ENCODE data around the gene NTN5.
A peak's percentile ranks its signal among the peaks of the same experiment; 100 is the strongest.

GRCh38 chr19:48683349-48683748 lies 10.5 kb upstream of the NTN5 start:
- TF ChIP-seq CTCF (IDR thresholded peaks at IDR 0.05 in 2 of 3, conservative IDR thresholded peaks at IDR 0.05 in 1 of 3; ENCODE audit: control insufficient read depth in 2 of 3, extremely low read depth in 1 of 3, insufficient read depth in 1 of 3, low read depth in 3 of 3, low read length in 3 of 3) (no peak), EZH2 (IDR thresholded peaks at IDR 0.05; ENCODE audit: borderline replicate concordance, control insufficient read depth, low read depth, low read length) (no peak), POLR2A (IDR thresholded peaks at IDR 0.05; ENCODE audit: low read depth, low read length) (no peak), NRF1 (conservative IDR thresholded peaks at IDR 0.05; ENCODE audit: low read depth, low read length) (0 out of 2 replicates have a peak, but pooled peaks have one; percentile 2), JUNB (IDR thresholded peaks at IDR 0.05) (no peak)

All from GM12878 (cell line).